SH-SY5Y (cell line): ENCODE measurements around the gene FMO1.

Experiments used
- GATA2 ChIP-seq: IDR thresholded peaks from 2 replicates; pipeline ENCODE4 v1.6.1; 2011; ENCODE audit warnings: mild to moderate bottlenecking, low read depth, low read length
- GATA3 ChIP-seq: IDR thresholded peaks from 2 replicates; pipeline ENCODE4 v1.6.1; 2011; ENCODE audit warnings: low read depth, mild to moderate bottlenecking, low read length, moderate library complexity

- TF ChIP-seq GATA2 (no peak), GATA3 (no peak)
Observed at GRCh38 chr1:171280599-171280998, 32.3 kb downstream of the FMO1 start.
